Endothelial cell of umbilical vein (primary cell): ENCODE results near the gene CERS3. TPM values are rescaled to one million over a fixed set of nuclear protein-coding genes. Genes with fewer than 3 reads are reported as not detected.

Experiments used
- BruUV-seq: library from RNA; stranded (reverse); fragments of 400-500 nt; replicated peaks from 2 replicates; lab custom pipeline; 2021; lab: Mats Ljungman, UMichigan
- CTCF ChIA-PET: fragments of 300-600, 350-600 bp; sonication (Branson Sonifier 250); formaldehyde crosslinking; loops from one replicate; lab custom pipeline; 2021; ENCODE audit warnings: antibody characterized with exemption, inconsistent platforms; lab: Charles Lee
- POLR2A ChIA-PET: fragments of 300-600, 350-600 bp; sonication (Branson Sonifier 250); formaldehyde crosslinking; loops from one replicate; lab custom pipeline; 2021; ENCODE audit warnings: antibody characterized with exemption, inconsistent platforms; lab: Charles Lee
- DNase-seq: peaks from one replicate; pipeline ENCODE4 v3.0.0-alpha.2; 2011; ENCODE audit warnings: low read depth, low spot score
- FAIRE-seq: peaks from 2 replicates; lab custom pipeline; 2011; peaks lifted over from hg19 to GRCh38; lab: Jason Lieb, UNC
- H2AFZ ChIP-seq: 2 replicates; pipeline ENCODE4 v1.6.0; 2012; ENCODE audit warnings: low read depth, low read length, control low read depth, inconsistent platforms
- H3K27ac ChIP-seq: 2 replicates; pipeline ENCODE4 v1.5.1; 2011; ENCODE audit warnings: low read depth, mild to moderate bottlenecking, control low read depth, low read length, moderate library complexity; ENCODE audit not compliant: insufficient read depth
- H3K27me3 ChIP-seq, 2 experiments: 2 replicates each; pipeline versions ENCODE4 v1.6.0 to v1.6.1; 2011; ENCODE audit warnings: low read length in 2 of 2, mixed read lengths in 1 of 2; ENCODE audit not compliant: control insufficient read depth in 2 of 2, insufficient read depth in 2 of 2
- H3K36me3 ChIP-seq, 2 experiments: 2 replicates in 1 of 2; 3 replicates in 1 of 2; pipeline ENCODE4 v1.5.1; 2011; ENCODE audit warnings: low read length in 2 of 2, mild to moderate bottlenecking in 1 of 2, moderate library complexity in 1 of 2; ENCODE audit not compliant: control insufficient read depth in 2 of 2, insufficient read depth in 2 of 2; ENCODE audit errors: extremely low read depth in 1 of 2
- H3K4me1 ChIP-seq: 3 replicates; pipeline ENCODE4 v1.5.1; 2011; ENCODE audit warnings: mild to moderate bottlenecking, low read length; ENCODE audit not compliant: control insufficient read depth, insufficient read depth; ENCODE audit errors: extremely low read depth
- H3K4me2 ChIP-seq: 2 replicates; pipeline ENCODE4 v1.6.1; 2011; ENCODE audit warnings: low read length, control low read depth, mixed read lengths; ENCODE audit not compliant: insufficient read depth
- H3K4me3 ChIP-seq, 3 experiments: fragments of 200-600 bp in 1 of 3; sonication (generic), shearing (Covaris generic) in 1 of 3; replicated peaks in 1 of 3; 2 replicates each; pipeline ENCODE4 v1.5.1; 2011 to 2016; ENCODE audit warnings: control low read depth in 3 of 3, low read length in 3 of 3, mild to moderate bottlenecking in 2 of 3, inconsistent platforms in 1 of 3, low read depth in 1 of 3, moderate library complexity in 1 of 3; ENCODE audit not compliant: insufficient read depth in 1 of 3
- H3K79me2 ChIP-seq: 2 replicates; pipeline ENCODE4 v1.6.0; 2012; ENCODE audit warnings: low read length, inconsistent platforms; ENCODE audit not compliant: control insufficient read depth, insufficient read depth
- H3K9ac ChIP-seq: replicated peaks from 2 replicates; pipeline ENCODE3; 2011; ENCODE audit warnings: low read length, control low read depth; ENCODE audit not compliant: insufficient read depth; ENCODE audit errors: extremely low read depth
- H3K9me1 ChIP-seq: replicated peaks from 3 replicates; pipeline ENCODE4 v1.6.0; 2011; ENCODE audit warnings: mild to moderate bottlenecking, low read length; ENCODE audit not compliant: control insufficient read depth, insufficient read depth; ENCODE audit errors: extremely low read depth
- H3K9me3 ChIP-seq: replicated peaks from 2 replicates; pipeline ENCODE4 v1.5.1; 2012; ENCODE audit warnings: low read length, inconsistent platforms; ENCODE audit not compliant: control insufficient read depth, insufficient read depth
- H4K20me1 ChIP-seq: replicated peaks from 2 replicates; pipeline ENCODE3; 2011; ENCODE audit warnings: mild to moderate bottlenecking, low read length; ENCODE audit not compliant: control insufficient read depth, insufficient read depth; ENCODE audit errors: extremely low read depth
- EZH2 ChIP-seq: IDR thresholded peaks from 2 replicates; pipeline ENCODE4 v1.6.1; 2012; ENCODE audit warnings: borderline replicate concordance, low read depth, mild to moderate bottlenecking, moderate library complexity, low read length, inconsistent platforms; ENCODE audit not compliant: severe bottlenecking
- FOS ChIP-seq: IDR thresholded peaks from 2 replicates; pipeline ENCODE4 v1.6.1; 2011; ENCODE audit warnings: mild to moderate bottlenecking, low read length, moderate library complexity, borderline replicate concordance; ENCODE audit not compliant: insufficient read depth
- GATA2 ChIP-seq: IDR thresholded peaks from 2 replicates; pipeline ENCODE4 v1.7.0; 2011; ENCODE audit warnings: low read depth, mild to moderate bottlenecking, moderate library complexity, mixed read lengths, low read length; ENCODE audit not compliant: insufficient read length, insufficient read depth
- JUN ChIP-seq: IDR thresholded peaks from 2 replicates; pipeline ENCODE4 v1.6.1; 2011; ENCODE audit warnings: borderline replicate concordance, low read depth; ENCODE audit not compliant: insufficient read length, insufficient read depth
- MYC ChIP-seq: IDR thresholded peaks from one replicate; pipeline ENCODE4 v1.6.1; 2011; ENCODE audit warnings: mild to moderate bottlenecking, low read depth, low read length
- POLR2A ChIP-seq: IDR thresholded peaks from 2 replicates; pipeline ENCODE4 v1.6.1; 2012; ENCODE audit warnings: low read depth, mild to moderate bottlenecking, control low read depth, low read length
- POLR2AphosphoS5 ChIP-seq: IDR thresholded peaks from 2 replicates; pipeline ENCODE4 v1.6.1; 2012; ENCODE audit warnings: low read depth, mild to moderate bottlenecking, control low read depth, low read length, moderate library complexity; ENCODE audit not compliant: insufficient read depth
- dilution Hi-C: fragments of 300-500 bp; cut with MboI; formaldehyde crosslinking; loops from one replicate; pipeline ENCODE4 v1.15.0; 2019; ENCODE audit warnings: low sequenced_read_pairs; ENCODE audit not compliant: extremely low pct_ligation_motif_present
- intact Hi-C: fragments of 100-400 bp; cut with micrococcal nuclease; formaldehyde crosslinking; loops from one replicate; pipeline ENCODE4 v1.10.0; 2022
- polyA plus RNA-seq, 4 experiments: library from polyadenylated mRNA; depleted of rRNA in 3 of 4; stranded (reverse) in 3 of 4; unstranded in 1 of 4; fragments of >200 nt; gene quantifications; 2 replicates each; pipeline versions ENCODE4 v1.2.1 to v1.2.3, GENCODE V29; 2011 to 2012; ENCODE audit warnings: missing spikeins in 1 of 4
- total RNA-seq: library from RNA; stranded (reverse); gene quantifications from 2 replicates; pipeline ENCODE4 v1.2.3, GENCODE V29; 2021
- TF ChIP-seq, protein P1 (sequence below), 2 donors: IDR thresholded peaks; 1 replicate in 1 of 2; 2 replicates in 1 of 2; pipeline ENCODE4 v1.5.1; 2011; ENCODE audit warnings: low read length in 2 of 2, mild to moderate bottlenecking in 2 of 2, moderate library complexity in 2 of 2, control low read depth in 1 of 2, inconsistent platforms in 1 of 2, low read depth in 1 of 2; ENCODE audit not compliant: insufficient read depth in 1 of 2; ENCODE audit errors: extremely low read depth in 1 of 2
- TF ChIP-seq, protein P2 (sequence below): IDR thresholded peaks from 2 replicates; pipeline ENCODE4 v1.6.1; 2011; ENCODE audit not compliant: insufficient read depth, insufficient read length

The CERS3 gene
- total and polyA plus RNA-seq, 2 donors (not counting 3 experiments of a cell fraction or from before 2014, with no cell fraction given): not detected

DNA sequence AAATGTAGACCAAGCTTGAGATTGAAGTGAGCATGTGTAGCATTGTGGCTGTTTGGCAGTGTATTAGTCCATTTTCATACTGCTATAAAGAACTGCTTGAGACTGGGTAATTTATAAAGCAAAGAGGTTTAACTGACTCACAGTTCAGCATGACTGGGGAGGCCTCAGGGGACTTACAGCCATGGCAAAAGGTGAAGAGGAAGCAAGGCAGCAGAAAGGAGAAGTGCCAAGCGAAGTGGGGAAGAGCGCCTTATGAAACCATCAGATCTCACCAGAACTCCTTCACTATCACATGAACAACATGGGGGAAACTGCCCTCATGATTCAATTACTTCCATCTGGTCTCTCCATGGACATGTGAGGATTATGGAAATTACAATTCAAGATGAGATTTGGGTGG lies 8.6 kb upstream of the CERS3 start:
- Histone ChIP-seq H3K79me2 (no peaks in the 10 kb centered on the region), H4K20me1 (no peaks in the 10 kb centered on the region), H3K27ac (no peak overlapping the region), H3K4me1 (no peaks in the 10 kb centered on the region), H3K9me1 (no peaks in the 10 kb centered on the region), H3K4me2 (no peak overlapping the region), H3K4me3 (no peak overlapping the region), H3K9ac (no peak overlapping the region), H3K27me3 (no peaks in the 10 kb centered on the region), H3K36me3 (no peaks in the 10 kb centered on the region), H2AFZ (no peak overlapping the region), H3K9me3 (no peaks in the 10 kb centered on the region)
- DNase-seq: no peak
- CTCF ChIA-PET: no interaction called here
- POLR2A ChIA-PET: no interaction called here
- intact Hi-C loops (no loop called here), dilution Hi-C loops (no loop called here)
- no peak for TF ChIP-seq JUN
- TF ChIP-seq POLR2A: no peak
- TF ChIP-seq, protein P1, sequence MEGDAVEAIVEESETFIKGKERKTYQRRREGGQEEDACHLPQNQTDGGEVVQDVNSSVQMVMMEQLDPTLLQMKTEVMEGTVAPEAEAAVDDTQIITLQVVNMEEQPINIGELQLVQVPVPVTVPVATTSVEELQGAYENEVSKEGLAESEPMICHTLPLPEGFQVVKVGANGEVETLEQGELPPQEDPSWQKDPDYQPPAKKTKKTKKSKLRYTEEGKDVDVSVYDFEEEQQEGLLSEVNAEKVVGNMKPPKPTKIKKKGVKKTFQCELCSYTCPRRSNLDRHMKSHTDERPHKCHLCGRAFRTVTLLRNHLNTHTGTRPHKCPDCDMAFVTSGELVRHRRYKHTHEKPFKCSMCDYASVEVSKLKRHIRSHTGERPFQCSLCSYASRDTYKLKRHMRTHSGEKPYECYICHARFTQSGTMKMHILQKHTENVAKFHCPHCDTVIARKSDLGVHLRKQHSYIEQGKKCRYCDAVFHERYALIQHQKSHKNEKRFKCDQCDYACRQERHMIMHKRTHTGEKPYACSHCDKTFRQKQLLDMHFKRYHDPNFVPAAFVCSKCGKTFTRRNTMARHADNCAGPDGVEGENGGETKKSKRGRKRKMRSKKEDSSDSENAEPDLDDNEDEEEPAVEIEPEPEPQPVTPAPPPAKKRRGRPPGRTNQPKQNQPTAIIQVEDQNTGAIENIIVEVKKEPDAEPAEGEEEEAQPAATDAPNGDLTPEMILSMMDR (IDR thresholded peaks at IDR 0.05; ENCODE audit: extremely low read depth in 1 of 2, insufficient read depth in 1 of 2, low read depth in 1 of 2, low read length in 2 of 2): no peak
- TF ChIP-seq FOS: no peak
- no peak for TF ChIP-seq GATA2
- TF ChIP-seq POLR2AphosphoS5: no peak
- no peak for TF ChIP-seq MYC
- TF ChIP-seq, protein P2, sequence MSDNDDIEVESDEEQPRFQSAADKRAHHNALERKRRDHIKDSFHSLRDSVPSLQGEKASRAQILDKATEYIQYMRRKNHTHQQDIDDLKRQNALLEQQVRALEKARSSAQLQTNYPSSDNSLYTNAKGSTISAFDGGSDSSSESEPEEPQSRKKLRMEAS: no peak
- TF ChIP-seq EZH2: no peak
- FAIRE-seq: no peak
- BruUV-seq: no TSS peak
